DND-41 (cell line): ENCODE data around the gene VPS51.

Experiments
- ATAC-seq: fragments of 200-7000 bp; cut with Tn5 transposase; 3 replicates; pipeline ENCODE4 v1.9.1; 2021; ENCODE audit warnings: low read depth; ENCODE audit not compliant: insufficient read depth
- DNase-seq: peaks from one replicate; pipeline ENCODE4 v3.0.0-alpha.2; 2020
- H2AFZ ChIP-seq: 2 replicates; pipeline ENCODE4 v1.6.0; 2012; ENCODE audit warnings: low read depth, low read length
- H3K27ac ChIP-seq: 2 replicates; pipeline ENCODE4 v1.5.1; 2012; ENCODE audit warnings: low read length, inconsistent platforms
- H3K27me3 ChIP-seq: fragments of 200-600 bp; sonication (generic); 2 replicates; pipeline ENCODE4 v1.6.0; 2012; ENCODE audit warnings: low read length, mild to moderate bottlenecking, inconsistent platforms; ENCODE audit not compliant: insufficient read depth, poor library complexity
- H3K36me3 ChIP-seq: 2 replicates; pipeline ENCODE4 v1.5.1; 2012; ENCODE audit warnings: low read length, inconsistent platforms; ENCODE audit not compliant: insufficient read depth
- H3K4me1 ChIP-seq: 2 replicates; pipeline ENCODE4 v1.5.1; 2012; ENCODE audit warnings: mild to moderate bottlenecking, low read length; ENCODE audit not compliant: insufficient read depth
- H3K4me2 ChIP-seq: 2 replicates; pipeline ENCODE4 v1.6.0; 2012; ENCODE audit warnings: mild to moderate bottlenecking, moderate library complexity, low read length, inconsistent platforms; ENCODE audit not compliant: insufficient read depth
- H3K4me3 ChIP-seq, 2 experiments: fragments of 200-600 bp in 1 of 2; shearing (Covaris generic) in 1 of 2; 2 replicates each; pipeline ENCODE4 v1.5.1; 2012 to 2016; ENCODE audit warnings: inconsistent platforms in 2 of 2, low read length in 2 of 2, mild to moderate bottlenecking in 2 of 2, low read depth in 1 of 2, moderate library complexity in 1 of 2
- H3K79me2 ChIP-seq: 2 replicates; pipeline ENCODE4 v1.6.0; 2012; ENCODE audit warnings: low read length, inconsistent platforms; ENCODE audit not compliant: insufficient read depth
- H3K9ac ChIP-seq: 2 replicates; pipeline ENCODE4 v1.6.0; 2012; ENCODE audit warnings: low read depth, mild to moderate bottlenecking, inconsistent platforms, low read length, moderate library complexity
- H3K9me3 ChIP-seq: 2 replicates; pipeline ENCODE4 v1.5.1; 2012; ENCODE audit warnings: low read length, moderate library complexity, mild to moderate bottlenecking, inconsistent platforms; ENCODE audit not compliant: insufficient read depth, severe bottlenecking
- H4K20me1 ChIP-seq: 2 replicates; pipeline ENCODE4 v1.6.0; 2012; ENCODE audit warnings: low read length; ENCODE audit not compliant: insufficient read depth
- EZH2 ChIP-seq: IDR thresholded peaks from 3 replicates; pipeline ENCODE4 v1.6.1; 2012; ENCODE audit warnings: borderline replicate concordance, low read depth, mild to moderate bottlenecking, moderate library complexity, low read length, inconsistent platforms; ENCODE audit not compliant: severe bottlenecking
- TF ChIP-seq, protein P1 (sequence below): IDR thresholded peaks from 2 replicates; pipeline ENCODE4 v1.5.1; 2012; ENCODE audit warnings: borderline replicate concordance, low read length, moderate library complexity, mild to moderate bottlenecking; ENCODE audit not compliant: poor library complexity, severe bottlenecking; ENCODE audit errors: extremely low read depth

The VPS51 gene

DNA sequence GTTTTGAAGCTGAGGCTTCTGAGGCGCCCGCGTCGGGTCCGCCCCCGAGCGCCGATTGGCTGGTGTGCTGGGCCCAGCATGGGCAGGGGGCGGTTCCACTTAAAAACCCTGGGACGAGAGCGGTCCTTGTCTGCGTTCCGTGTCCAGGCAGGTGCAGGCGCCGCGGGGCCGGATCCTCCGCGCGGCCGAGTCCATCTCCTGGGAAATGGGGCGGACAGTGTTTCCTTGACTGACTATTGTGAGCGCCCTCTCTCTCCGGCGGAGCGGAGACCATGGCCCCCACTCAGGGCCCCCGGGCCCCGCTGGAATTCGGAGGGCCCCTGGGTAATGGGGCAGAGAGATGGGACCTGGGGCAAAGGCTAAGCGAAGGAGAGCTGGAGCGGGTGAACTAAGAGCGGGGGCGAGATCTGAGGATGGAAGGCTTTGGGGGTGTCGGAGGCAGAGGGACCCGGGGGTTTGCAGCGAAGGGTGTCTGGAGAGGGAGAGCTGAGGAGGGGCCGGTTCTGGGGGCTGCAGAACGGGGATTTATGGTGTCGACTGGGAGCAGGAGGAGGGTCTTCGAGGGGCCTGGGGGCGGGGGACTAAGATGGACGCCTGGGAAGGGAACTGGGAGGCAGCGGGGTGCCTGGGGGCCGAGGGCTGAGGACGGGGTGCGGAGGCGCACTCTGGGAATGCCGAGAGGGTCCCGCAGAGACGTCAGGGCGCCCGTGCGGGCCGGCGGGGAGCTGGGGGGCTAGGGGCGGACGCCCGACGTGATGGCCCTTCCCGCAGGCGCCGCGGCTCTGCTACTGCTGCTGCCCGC lies 15.9 kb downstream of the VPS51 start, which contains the start of gene TM7SF2:
Gene TM7SF2 (plus strand): TSS at position 129 of the 802 bp plus-strand sequence. CDS start 144 bp downstream, at position 273.
- no peaks in the 10 kb centered on the region for H3K9me3 ChIP-seq
- peaks cover 64% of the 10 kb centered on the region for H3K4me1 ChIP-seq
- DNase-seq = peak; percentile 97
- H4K20me1 ChIP-seq = peaks cover 34% of the 10 kb centered on the region
- peaks cover 42% of the 10 kb centered on the region for H3K79me2 ChIP-seq
- peak within 1 kb of the TSS; percentile 93 for H3K9ac ChIP-seq
- peaks cover 60% of the 10 kb centered on the region for H3K36me3 ChIP-seq
- TF ChIP-seq, protein P1, sequence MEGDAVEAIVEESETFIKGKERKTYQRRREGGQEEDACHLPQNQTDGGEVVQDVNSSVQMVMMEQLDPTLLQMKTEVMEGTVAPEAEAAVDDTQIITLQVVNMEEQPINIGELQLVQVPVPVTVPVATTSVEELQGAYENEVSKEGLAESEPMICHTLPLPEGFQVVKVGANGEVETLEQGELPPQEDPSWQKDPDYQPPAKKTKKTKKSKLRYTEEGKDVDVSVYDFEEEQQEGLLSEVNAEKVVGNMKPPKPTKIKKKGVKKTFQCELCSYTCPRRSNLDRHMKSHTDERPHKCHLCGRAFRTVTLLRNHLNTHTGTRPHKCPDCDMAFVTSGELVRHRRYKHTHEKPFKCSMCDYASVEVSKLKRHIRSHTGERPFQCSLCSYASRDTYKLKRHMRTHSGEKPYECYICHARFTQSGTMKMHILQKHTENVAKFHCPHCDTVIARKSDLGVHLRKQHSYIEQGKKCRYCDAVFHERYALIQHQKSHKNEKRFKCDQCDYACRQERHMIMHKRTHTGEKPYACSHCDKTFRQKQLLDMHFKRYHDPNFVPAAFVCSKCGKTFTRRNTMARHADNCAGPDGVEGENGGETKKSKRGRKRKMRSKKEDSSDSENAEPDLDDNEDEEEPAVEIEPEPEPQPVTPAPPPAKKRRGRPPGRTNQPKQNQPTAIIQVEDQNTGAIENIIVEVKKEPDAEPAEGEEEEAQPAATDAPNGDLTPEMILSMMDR = no peak
- no peak for TF ChIP-seq EZH2
- peak within 1 kb of the TSS; percentile 36 to 80 for H3K4me3 ChIP-seq
- H3K27me3 ChIP-seq = no peaks in the 10 kb centered on the region
- H3K4me2 ChIP-seq = peak within 1 kb of the TSS; percentile 99
- H2AFZ ChIP-seq = peak within 1 kb of the TSS; percentile 90
- H3K27ac ChIP-seq = peak within 1 kb of the TSS; percentile 88
- peak; percentile 83 for ATAC-seq

DNA sequence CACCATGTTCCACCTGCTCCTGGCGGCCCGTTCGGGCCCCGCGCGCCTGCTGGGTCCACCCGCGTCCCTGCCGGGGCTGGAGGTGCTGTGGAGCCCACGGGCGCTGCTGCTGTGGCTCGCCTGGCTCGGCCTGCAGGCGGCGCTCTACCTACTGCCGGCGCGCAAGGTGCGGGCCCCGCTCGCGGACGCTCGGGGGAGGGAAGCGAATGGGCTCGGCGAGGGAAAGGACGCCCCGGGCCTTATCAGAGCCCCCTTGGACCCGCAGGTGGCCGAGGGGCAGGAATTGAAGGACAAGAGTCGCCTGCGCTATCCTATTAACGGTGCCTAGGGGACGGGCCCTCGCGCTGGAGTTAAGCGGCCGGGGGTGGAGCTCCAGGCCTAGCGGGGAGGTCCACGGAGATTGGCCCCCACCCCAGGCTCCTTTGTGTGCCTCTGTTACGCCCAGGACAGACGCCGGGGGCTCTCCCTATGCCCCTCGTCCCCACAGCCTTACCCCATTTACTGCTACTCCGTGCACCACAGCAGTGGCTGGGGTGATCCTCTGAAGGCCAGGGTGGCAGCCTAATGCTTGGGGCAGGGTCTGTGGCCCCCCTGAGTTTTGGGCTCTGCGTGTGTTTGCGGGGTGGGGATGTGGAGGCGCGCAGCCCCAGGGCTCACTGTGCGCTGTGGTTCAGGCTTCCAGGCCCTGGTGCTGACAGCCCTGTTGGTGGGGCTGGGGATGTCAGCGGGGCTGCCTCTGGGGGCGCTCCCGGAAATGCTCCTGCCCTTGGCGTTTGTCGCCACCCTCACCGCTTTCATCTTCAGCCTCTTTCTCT lies 16.7 kb downstream of the VPS51 start:
- TF ChIP-seq EZH2 = no peak
- TF ChIP-seq, protein P1 = peak; percentile 94
- ATAC-seq = peak; percentile 53
- H3K4me3 ChIP-seq = peak overlapping the region; percentile 36 to 80
- H3K9me3 ChIP-seq = no peaks in the 10 kb centered on the region
- peaks cover 46% of the 10 kb centered on the region for H3K79me2 ChIP-seq
- H4K20me1 ChIP-seq = peaks cover 30% of the 10 kb centered on the region
- H3K27me3 ChIP-seq = no peaks in the 10 kb centered on the region
- peak overlapping the region; percentile 93 for H3K9ac ChIP-seq
- H3K4me1 ChIP-seq = peaks cover 65% of the 10 kb centered on the region
- H3K27ac ChIP-seq = peak overlapping the region; percentile 88
- DNase-seq = peak; percentile 74
- peaks cover 54% of the 10 kb centered on the region for H3K36me3 ChIP-seq
- H3K4me2 ChIP-seq = peak overlapping the region; percentile 99
- peak overlapping the region; percentile 90 for H2AFZ ChIP-seq

DNA sequence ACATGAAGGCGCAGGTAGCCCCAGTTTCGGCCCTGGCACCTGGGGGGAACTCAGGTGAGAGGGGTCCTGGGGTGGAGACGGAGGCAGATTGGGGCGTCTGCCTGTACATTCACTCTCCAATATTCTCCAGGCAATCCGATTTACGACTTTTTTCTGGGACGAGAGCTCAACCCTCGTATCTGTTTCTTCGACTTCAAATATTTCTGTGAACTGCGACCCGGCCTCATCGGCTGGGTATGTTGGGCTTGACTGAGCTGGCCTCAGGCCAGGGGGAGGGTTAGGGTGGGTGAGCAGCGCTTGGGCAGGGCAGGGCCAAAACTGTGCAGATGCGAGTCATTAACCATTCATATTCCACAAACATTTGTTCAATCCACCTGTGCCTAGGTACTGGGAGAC lies 17.3 kb downstream of the VPS51 start:
- H2AFZ ChIP-seq = peak overlapping the region; percentile 90
- H3K36me3 ChIP-seq = peaks cover 51% of the 10 kb centered on the region
- peaks cover 30% of the 10 kb centered on the region for H4K20me1 ChIP-seq
- TF ChIP-seq EZH2 = no peak
- TF ChIP-seq, protein P1 = no peak
- peak overlapping the region; percentile 99 for H3K4me2 ChIP-seq
- no peaks in the 10 kb centered on the region for H3K9me3 ChIP-seq
- peak overlapping the region; percentile 88 for H3K27ac ChIP-seq
- peak overlapping the region; percentile 36 to 80; a peak in 3 of 4 replicates for H3K4me3 ChIP-seq
- DNase-seq (no peak), ATAC-seq (no peak)
- no peaks in the 10 kb centered on the region for H3K27me3 ChIP-seq
- H3K9ac ChIP-seq = peak overlapping the region; percentile 93
- peaks cover 70% of the 10 kb centered on the region for H3K4me1 ChIP-seq
- H3K79me2 ChIP-seq = peaks cover 46% of the 10 kb centered on the region
